ENCODE measurements around the gene C14orf132.

Gene C14orf132

GRCh38 chr14:96083667-96084320 is 44.6 kb downstream of the C14orf132 start:
- no peak for DNase-seq

GRCh38 chr14:96084796-96085195 is 45.6 kb downstream of the C14orf132 start:
- DNase-seq, result no peak

- DNase-seq, result no peak
Observed at GRCh38 chr14:96085369-96085768, 46.2 kb downstream of the C14orf132 start.

- DNase-seq, result no peak
Observed at GRCh38 chr14:96086032-96086431, 46.9 kb downstream of the C14orf132 start.

- no peak for DNase-seq
Observed at GRCh38 chr14:96086574-96087077, 47.5 kb downstream of the C14orf132 start.

GRCh38 chr14:96088074-96088473 is 48.9 kb downstream of the C14orf132 start:
- no peak for DNase-seq

GRCh38 chr14:96088481-96088880 is 49.3 kb downstream of the C14orf132 start:
- no peak for DNase-seq

- DNase-seq, result no peak
Observed at GRCh38 chr14:96088911-96089310, 49.7 kb downstream of the C14orf132 start.

- no peak for DNase-seq
Observed at GRCh38 chr14:96089401-96089800, 50.2 kb downstream of the C14orf132 start.

GRCh38 chr14:96090441-96091148 is 51.4 kb downstream of the C14orf132 start:
- no peak for DNase-seq

- no peak for DNase-seq
Observed at GRCh38 chr14:96091149-96091693, 52.1 kb downstream of the C14orf132 start.

GRCh38 chr14:96091941-96092411 is 52.8 kb downstream of the C14orf132 start:
- DNase-seq, result no peak

- DNase-seq, result no peak
Observed at GRCh38 chr14:96092936-96093335, 53.8 kb downstream of the C14orf132 start.

GRCh38 chr14:96094211-96094610 is 55.0 kb downstream of the C14orf132 start:
- no peak for DNase-seq

- no peak for DNase-seq
Observed at GRCh38 chr14:96094656-96095055, 55.5 kb downstream of the C14orf132 start.

GRCh38 chr14:96095058-96095457 is 55.9 kb downstream of the C14orf132 start:
- no peak for DNase-seq

- no peak for DNase-seq
Observed at GRCh38 chr14:96095581-96096476, 56.7 kb downstream of the C14orf132 start.

- DNase-seq, result no peak
Observed at GRCh38 chr14:96096639-96097610, 57.8 kb downstream of the C14orf132 start.

GRCh38 chr14:96097752-96098151 is 58.6 kb downstream of the C14orf132 start:
- no peak for DNase-seq

GRCh38 chr14:96098309-96098998 is 59.3 kb downstream of the C14orf132 start:
- DNase-seq, result no peak

GRCh38 chr14:96098999-96099335 is 59.8 kb downstream of the C14orf132 start:
- DNase-seq, result no peak

Data from central memory CD4-positive, alpha-beta T cell (primary cell).